GM18508 (cell line): ENCODE results near the gene CD48.

ENCODE experiments used
- ATAC-seq: cut with Tn5 transposase; IDR thresholded peaks from one replicate; pipeline ENCODE4 v1.9.1; 2021; ENCODE audit warnings: moderate number of reproducible peaks; ENCODE audit not compliant: insufficient read depth, unreplicated experiment

CD48 gene

GRCh38 chr1:160711602-160712311 lies at the start of gene CD48:
CD48 (minus strand) TSS chr1:160711822; CDS start chr1:160711763, 59 bp downstream.
- no peak for ATAC-seq

DNA sequence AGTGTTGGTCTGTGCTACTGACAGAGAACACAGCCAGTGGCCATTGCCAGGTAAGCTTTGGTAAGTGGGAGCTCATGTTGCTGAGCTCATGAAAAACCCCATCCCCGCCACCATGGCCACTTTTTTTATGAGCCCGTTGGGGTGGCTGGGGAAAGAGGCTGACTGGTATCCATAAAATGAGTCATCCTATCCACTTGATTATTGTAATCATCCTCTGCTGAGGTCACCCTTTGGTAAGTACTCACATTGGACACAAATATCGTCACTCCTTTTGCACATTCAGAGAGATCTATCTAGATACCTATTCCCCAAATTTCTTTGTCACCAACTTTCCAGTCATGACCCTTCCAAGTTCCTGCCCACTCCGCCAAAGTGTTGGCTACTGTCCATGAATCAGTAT lies 49.4 kb upstream of the CD48 start:
- ATAC-seq: no peak

DNA sequence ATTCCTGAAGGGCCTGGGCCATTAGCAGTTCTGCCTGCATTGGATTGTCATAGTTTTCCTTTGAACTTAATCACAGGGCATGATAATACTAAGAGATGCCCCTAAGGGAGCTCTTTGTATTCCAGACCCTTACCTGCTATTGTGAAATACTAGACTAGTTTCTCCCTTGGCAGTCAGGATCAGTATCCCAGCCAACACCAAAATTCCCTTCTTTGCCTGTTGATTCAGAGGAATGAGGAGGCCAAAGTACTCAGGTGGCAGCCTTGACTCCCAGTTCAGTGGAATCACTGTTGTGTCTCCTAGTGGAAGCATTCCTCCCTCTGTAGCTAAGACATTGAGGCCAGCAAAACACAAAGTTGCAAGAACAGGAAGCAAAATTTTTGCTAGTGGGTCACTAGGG lies 48.1 kb upstream of the CD48 start:
- ATAC-seq: no peak

- no peak for ATAC-seq
Measured at GRCh38 chr1:160758521-160758920, 46.9 kb upstream of the CD48 start.

- no peak for ATAC-seq
Measured at GRCh38 chr1:160756849-160757201, 45.2 kb upstream of the CD48 start.

GRCh38 chr1:160755911-160756848 lies 44.6 kb upstream of the CD48 start:
- ATAC-seq: no peak

- no peak for ATAC-seq
Measured at GRCh38 chr1:160755461-160755860, 43.8 kb upstream of the CD48 start.

DNA sequence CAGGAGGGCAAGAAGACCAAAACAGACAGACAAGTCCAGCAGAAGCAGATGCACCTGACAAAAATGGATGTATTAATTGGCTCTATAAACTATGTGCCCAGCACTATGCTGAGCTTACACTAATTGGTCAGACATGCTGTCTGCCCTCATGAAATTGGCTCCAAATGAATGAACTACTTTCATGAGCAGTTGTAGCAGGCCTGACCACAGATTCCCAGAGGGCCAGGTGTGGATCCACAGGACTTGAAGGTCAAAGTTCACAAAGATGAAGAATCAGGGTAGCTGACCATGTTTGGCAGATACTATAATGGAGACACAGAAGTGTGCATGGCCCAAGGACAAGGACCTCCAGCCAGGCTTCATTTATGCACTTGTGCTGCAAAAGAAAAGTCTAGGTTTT lies 42.0 kb upstream of the CD48 start:
- ATAC-seq: no peak

GRCh38 chr1:160752924-160753323 lies 41.3 kb upstream of the CD48 start:
- no peak for ATAC-seq

GRCh38 chr1:160752406-160752805 lies 40.8 kb upstream of the CD48 start:
- ATAC-seq: no peak

DNA sequence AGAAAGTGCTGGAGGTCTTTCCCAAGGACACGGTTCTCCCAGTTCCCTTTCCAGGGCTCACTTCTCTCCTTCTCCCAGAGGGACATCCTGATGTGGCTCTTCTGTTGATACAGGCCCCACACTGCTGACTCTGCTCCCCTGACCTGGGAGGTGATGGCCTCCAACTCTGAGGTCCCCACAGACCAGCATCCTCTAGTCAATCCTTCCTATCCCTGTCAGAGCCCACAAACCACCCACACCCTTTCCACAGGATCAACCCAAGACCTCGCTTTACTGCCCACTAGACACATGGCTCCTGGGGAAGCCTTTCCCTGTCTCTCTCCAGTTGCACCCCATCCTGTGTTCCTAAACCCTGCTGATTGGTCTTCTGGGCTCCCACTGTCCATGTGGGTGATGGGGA lies 39.0 kb upstream of the CD48 start:
- ATAC-seq: no peak

DNA sequence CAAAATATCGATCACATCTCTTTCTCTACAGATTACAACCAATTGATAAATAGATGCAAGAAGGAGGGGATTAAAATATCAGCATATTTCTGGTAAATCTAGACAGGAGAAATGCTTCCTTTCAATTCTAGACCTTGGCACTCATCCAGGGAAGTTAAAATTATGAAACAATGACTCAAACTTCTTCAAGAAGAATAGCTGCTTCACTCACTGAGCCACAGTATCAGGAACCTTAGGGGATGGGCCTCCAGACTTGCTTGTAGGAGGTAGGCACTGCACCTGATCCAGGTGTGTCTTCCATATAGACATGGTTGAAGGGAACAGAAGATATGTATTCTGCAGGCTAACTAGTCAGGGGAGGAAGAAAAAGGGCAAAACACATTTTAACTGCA lies 37.3 kb upstream of the CD48 start:
- no peak for ATAC-seq

DNA sequence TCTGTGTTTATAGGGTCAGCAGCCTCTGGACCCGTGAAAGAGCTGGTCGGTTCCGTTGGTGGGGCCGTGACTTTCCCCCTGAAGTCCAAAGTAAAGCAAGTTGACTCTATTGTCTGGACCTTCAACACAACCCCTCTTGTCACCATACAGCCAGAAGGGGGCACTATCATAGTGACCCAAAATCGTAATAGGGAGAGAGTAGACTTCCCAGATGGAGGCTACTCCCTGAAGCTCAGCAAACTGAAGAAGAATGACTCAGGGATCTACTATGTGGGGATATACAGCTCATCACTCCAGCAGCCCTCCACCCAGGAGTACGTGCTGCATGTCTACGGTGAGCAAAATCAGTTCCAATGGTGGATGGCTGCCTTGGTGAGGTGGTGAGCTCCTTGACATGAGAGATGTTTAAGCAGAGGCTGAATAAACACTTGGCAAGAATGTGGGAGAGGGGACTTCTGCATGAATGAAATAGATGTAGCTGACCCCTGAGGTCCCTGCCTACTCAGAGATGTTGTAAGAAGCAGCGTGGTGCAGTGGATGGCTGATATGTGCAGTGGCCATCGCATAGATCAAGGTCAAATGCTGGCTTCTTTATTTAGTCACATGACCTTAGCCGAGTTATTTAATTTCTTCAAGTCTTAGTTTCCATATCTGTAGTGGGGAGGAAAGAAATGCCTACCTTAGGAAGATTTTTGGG lies 36.7 kb upstream of the CD48 start:
- ATAC-seq: no peak

DNA sequence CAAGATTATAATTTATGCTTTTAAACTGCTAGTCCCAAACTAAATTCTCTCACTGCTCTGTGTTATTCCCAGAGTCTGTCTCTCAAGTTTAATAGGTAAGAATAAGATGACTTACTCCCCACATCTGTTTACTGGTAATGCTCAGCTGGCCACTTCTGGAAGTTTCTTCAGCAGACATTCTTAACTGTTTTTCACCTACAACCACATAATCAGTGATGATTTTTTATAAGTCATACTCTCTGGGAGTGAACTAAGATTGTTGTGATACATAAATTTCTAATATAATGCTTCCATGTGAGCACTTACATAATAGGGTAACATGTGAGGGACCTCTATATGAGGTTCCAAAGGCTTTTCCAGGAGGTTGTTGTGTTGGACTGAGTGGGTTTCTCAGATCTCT lies 36.1 kb upstream of the CD48 start:
- no peak for ATAC-seq

DNA sequence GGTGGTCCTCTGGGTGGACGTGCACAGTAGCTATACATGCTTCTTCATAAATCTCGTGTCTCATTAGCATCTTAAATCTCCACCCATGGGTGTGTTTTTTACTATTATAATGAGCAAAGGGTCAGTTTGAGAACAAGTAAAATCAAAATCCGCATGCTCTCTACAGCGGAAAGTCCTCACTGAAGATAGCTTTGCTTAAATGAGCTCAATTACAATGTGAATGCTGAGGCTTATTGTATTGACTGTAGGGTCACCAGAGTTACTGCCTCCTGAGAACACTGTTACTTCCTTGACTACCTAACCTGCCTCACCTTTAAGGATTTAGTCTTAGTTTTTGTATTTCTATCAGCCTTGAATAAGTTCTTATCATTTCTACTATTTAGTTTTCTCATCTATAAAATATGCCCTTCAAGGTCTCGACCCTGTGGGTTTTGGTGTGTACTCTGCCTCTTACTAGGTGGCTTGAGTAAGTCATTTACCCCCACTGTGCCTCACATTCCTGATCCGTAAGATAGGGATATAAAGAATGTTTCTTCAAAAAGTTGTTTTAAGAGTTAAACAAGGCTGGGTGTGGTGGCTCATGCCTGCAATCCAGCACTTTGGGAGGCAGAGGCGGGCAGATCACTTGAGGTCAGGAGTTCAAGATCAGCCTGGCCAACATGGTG lies 35.3 kb upstream of the CD48 start:
- ATAC-seq: no peak

GRCh38 chr1:160745551-160745950 lies 33.9 kb upstream of the CD48 start:
- ATAC-seq: no peak

- no peak for ATAC-seq
Measured at GRCh38 chr1:160744852-160745520, 33.4 kb upstream of the CD48 start.

- no peak for ATAC-seq
Measured at GRCh38 chr1:160744199-160744851, 32.7 kb upstream of the CD48 start.

- ATAC-seq: no peak
Measured at GRCh38 chr1:160743266-160743665, 31.6 kb upstream of the CD48 start.
